HG02884 (cell line): ENCODE measurements around the gene PVALEF.
"Not testable (repeated sequence)": the region's sequence is repeated elsewhere in the genome, so short reads cannot be mapped to it uniquely, and the experiment has no call there.

Source experiments
- ATAC-seq: cut with Tn5 transposase; IDR thresholded peaks from one replicate; pipeline ENCODE4 v1.9.1; 2021; ENCODE audit warnings: mild to moderate bottlenecking, moderate library complexity; ENCODE audit not compliant: unreplicated experiment

The PVALEF gene

GRCh38 chr17:81143717-81144422 is 21.4 kb upstream of the PVALEF start:
- ATAC-seq = no peak

- ATAC-seq = no peak
These were observed 20.9 kb upstream of the PVALEF start for GRCh38 chr17:81144423-81144781.

GRCh38 chr17:81146208-81146607 is 19.1 kb upstream of the PVALEF start:
- ATAC-seq = not testable (repeated sequence)

GRCh38 chr17:81147701-81148100 is 17.6 kb upstream of the PVALEF start:
- ATAC-seq = no peak

GRCh38 chr17:81148571-81148970 is 16.7 kb upstream of the PVALEF start:
- no peak for ATAC-seq

- ATAC-seq = no peak
These were observed 16.2 kb upstream of the PVALEF start for GRCh38 chr17:81148986-81149533.

- no peak for ATAC-seq
These were observed 14.8 kb upstream of the PVALEF start for GRCh38 chr17:81150377-81151077.

GRCh38 chr17:81151278-81151677 is 14.0 kb upstream of the PVALEF start:
- ATAC-seq = no peak

GRCh38 chr17:81152288-81152828 is 12.9 kb upstream of the PVALEF start:
- ATAC-seq = no peak

- no peak for ATAC-seq
These were observed 11.9 kb upstream of the PVALEF start for GRCh38 chr17:81153340-81153803.

GRCh38 chr17:81154016-81154415 is 11.3 kb upstream of the PVALEF start:
- ATAC-seq = not testable (repeated sequence)

GRCh38 chr17:81154961-81155360 is 10.3 kb upstream of the PVALEF start:
- ATAC-seq = no peak

- no peak for ATAC-seq
These were observed 8.2 kb upstream of the PVALEF start for GRCh38 chr17:81156866-81157805.

- ATAC-seq = no peak
These were observed 7.2 kb upstream of the PVALEF start for GRCh38 chr17:81157848-81158687.

- no peak for ATAC-seq
These were observed 6.4 kb upstream of the PVALEF start for GRCh38 chr17:81158688-81159590.

GRCh38 chr17:81159611-81160265 is 5.6 kb upstream of the PVALEF start:
- no peak for ATAC-seq

- no peak for ATAC-seq
These were observed 5.0 kb upstream of the PVALEF start for GRCh38 chr17:81160306-81160705.

GRCh38 chr17:81160747-81161453 is 4.4 kb upstream of the PVALEF start:
- no peak for ATAC-seq
